Activated CD8-positive, alpha-beta memory T cell treated with anti-CD3 and anti-CD28 coated beads, Interleukin-2, amount 50 U/mL, for 1 hour (primary cell): ENCODE data around the gene PACSIN2.
"Not testable (repeated sequence)": the region's sequence is repeated elsewhere in the genome, so short reads cannot be mapped to it uniquely, and the experiment has no call there.

Source experiments
- DNase-seq: peaks from one replicate; pipeline ENCODE4 v3.0.0-alpha.2; 2020; ENCODE audit errors: extremely low read depth

PACSIN2 gene

GRCh38 chr22:42926104-42926503 is 88.8 kb downstream of the PACSIN2 start:
- DNase-seq: no peak

DNA sequence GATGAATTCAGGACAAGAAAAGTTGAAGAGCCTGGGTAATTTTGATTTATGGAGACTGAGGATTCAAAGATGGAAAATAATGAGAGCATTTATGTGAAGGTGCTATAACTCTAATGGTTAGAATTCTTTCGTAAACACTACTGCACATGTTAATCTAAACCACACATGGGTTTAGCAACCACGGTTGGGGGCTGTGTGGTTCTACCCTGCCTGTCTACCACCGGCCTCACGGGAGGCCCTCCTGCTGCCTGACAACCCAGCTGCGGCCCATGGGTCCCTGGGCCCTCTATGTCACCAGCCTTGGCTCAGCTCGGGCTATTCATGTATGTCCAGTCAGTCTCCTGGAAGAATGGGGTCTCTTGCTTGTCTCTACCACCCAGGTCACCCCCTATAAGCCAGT is 89.4 kb downstream of the PACSIN2 start:
- no peak for DNase-seq

DNA sequence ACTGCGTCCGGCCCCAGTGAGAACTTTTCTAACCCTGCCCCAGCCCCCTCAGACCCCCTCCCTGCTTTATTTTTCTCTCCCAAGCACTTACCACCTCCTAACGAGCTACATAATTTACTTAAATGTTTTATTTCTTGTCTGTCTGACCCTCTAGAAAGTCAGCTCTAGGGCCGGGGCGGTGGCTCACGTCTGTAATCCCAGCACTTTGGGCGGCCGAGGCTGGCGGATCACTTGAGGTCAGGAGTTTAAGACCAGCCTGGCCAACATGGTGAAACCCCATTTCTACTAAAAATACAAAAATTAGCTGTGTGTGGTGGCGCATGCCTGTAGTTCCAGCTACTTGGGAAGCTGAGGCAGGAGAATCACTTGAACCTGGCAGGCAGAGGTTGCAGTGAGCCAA is 89.9 kb downstream of the PACSIN2 start:
- DNase-seq: not testable (repeated sequence)

- no peak for DNase-seq
These were observed 90.5 kb downstream of the PACSIN2 start for GRCh38 chr22:42924436-42924835.

DNA sequence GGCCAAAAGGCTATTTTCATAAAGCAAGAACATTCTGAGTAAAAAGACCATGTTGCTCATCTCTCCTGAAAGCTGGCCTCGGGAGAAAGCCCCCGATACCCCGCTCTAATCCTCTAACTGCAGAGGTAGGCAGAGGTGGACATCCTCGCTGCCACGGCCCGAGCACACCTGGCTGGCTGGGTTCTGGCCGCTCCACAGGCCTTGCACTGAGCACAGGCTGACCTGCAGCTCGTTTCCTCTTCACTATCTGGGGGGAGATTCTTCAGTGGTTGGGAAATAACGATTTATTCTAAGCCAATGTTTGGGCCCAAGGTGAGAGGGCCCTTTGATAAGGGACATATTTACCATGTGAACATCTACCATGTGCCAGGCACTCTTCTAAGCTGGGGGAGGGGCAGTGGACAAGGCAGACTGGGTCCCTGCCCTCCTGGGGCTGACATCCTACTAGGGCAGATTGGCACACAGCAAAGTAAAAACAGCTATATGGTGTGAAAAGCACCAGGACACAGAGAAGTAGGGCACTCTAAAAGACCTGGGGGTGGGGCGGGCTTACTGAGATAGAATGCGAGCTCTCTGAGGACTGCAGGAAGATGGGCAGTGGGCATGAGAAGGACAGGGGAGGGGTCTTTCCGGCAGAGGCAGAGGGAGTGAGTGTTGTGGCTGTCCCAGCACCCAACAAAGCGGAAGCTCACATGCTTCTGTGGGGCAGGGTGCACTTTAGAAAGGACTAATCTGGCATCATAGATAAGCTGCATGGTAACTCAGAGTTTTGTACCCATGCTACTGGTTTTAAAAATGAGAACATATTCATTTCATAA is 92.4 kb downstream of the PACSIN2 start:
- DNase-seq: no peak

- no peak for DNase-seq
These were observed 94.7 kb downstream of the PACSIN2 start for GRCh38 chr22:42920101-42920820.

DNA sequence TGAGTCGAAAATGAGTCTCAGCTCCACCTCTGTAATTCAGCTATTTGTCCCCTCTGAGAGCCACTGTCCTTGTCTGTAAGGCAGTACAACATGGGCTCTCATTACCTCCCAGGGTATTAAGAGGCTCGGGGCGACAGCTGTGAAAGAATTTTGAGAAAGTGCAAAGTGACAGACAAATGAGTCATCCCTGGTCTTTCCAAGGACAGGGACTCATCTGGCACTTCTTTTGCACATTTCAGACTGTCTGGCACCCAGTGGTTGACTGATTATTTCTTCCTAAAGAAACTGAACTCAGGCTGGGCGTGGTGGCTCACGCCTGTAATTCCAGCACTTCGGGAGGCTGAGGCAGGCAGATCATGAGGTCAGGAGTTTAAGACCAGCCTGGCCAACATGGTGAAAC is 95.8 kb downstream of the PACSIN2 start:
- no peak for DNase-seq

DNA sequence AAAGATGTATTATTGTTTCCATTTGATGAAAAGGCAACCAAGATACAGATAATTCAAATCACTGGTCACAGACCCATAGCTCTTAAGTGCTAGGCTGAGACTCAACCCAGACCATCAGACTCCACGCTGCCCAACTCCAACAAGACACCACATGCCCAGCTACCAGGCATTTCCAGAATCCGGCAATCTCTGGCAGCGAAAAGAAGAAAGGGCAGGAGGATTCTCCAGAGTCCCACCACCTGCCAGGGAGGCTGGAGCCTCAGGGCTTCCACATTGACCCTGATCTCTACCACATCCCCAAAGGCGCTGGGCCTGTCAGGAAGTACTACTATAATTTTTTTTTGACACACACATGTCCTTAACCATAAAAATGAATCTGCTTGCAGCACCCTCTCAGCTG is 96.4 kb downstream of the PACSIN2 start:
- DNase-seq: no peak

DNA sequence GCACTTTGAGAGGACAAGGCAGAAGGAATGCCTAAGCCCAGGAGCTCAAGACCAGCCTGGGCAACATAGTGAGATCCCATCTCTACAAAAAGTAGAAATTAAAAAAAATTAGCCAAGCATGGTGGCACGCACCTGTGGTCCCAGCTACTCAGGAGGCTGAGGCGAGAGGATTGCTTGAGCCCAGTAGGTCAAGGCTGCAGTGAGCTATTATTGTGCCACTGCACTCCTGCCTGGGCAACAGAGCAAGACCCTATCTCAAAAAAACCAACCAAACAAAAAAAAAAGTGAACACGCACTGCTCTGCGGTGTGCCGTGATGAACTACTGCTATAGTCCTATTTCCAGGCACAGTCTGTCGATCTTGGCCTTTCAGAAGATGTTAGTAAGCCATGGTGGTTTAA is 97.6 kb downstream of the PACSIN2 start:
- not testable (repeated sequence) for DNase-seq

DNA sequence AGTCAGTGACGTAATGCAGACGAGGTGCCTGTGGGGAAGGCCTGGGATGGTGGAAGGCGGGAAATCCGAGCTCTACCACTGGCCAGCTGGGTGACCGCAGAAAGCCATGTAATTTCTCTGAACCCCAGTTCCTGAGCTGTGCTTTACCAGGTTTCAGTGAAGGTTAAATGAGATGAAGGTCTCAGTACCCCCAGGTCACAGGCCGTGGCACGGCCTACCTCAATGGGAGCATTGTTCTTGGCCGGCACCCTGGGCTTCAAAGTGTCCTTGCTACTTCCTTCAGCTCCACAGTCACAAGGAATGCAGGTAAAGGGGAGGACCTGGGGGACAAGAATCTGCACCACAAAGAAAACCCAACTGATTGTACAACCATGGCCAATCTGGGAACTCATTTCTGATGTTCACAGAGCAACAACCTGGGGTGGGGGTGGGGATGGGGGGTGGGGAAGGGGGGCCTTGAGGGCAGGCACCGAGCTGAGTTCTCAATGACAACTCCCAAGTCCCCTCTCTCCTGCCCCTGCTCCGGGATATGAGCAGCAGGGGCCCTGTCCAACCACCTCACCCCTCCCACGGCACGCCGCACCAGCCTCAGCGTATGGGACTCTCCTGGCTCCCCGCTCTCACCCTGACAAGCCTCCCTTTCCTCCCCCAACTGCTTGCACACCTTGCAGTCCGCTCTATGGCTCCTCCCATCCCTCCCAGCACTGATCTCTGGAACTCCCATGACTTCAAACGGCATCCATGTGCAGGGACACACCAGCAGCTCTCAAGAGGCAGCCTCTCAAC is 98.8 kb downstream of the PACSIN2 start:
- DNase-seq: no peak

- no peak for DNase-seq
These were observed 100.4 kb downstream of the PACSIN2 start for GRCh38 chr22:42914511-42915076.

GRCh38 chr22:42913874-42914510 is 101.0 kb downstream of the PACSIN2 start:
- no peak for DNase-seq

DNA sequence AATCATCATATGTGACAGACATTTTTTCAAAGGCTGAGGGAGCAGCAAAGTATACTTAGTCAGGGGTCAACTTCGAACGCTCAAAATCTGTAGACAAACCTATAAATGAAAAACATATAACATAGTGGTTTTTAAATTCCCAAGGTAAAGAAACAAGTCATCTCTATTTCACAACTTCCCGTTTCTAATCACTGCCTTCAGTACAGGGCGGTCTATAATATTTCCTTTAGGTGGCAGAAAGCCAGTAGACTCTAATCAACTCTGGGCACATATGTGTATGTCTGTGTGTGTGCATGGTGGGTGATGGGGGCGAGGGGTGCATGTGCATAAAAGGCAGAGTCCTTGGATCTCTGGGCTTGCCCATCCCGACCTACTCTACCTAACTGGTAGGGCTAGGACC is 102.9 kb downstream of the PACSIN2 start:
- DNase-seq: no peak

DNA sequence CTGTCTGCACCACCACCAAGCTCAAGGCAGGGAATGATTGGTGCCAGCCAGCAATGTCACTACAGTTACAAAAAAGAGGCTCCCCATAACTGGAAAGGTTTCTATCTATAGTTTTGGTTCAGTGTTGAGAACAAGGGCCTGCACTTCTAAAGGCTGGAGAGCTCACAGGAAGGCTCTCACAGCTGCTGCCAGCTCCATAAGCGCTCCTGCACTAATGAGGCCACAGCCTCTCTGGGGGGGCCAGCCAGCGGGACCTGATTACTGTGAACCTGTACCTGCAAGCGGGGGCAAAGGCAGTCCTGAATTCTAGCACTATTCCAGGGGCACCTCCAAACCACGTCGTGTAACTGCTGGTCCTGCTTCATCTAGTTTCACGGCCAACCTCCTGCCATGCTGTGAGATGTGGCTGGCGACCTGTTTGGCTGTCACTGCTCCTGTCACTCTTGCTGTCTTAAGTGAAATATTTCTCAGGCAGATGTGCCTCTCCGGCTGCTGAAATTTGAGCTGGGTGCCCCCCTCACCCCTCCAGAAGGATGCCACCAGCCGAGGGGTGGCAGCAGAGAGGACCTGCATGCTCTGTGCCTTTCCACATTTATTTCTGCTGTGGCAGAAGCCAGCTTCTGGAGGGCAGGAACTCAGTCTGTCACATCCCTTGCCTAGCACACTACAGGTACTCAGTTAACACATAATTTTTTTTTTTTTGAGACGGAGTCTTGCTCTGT is 104.6 kb downstream of the PACSIN2 start:
- DNase-seq: no peak

- DNase-seq: no peak
These were observed 105.4 kb downstream of the PACSIN2 start for GRCh38 chr22:42909363-42910058.

GRCh38 chr22:42908374-42908746 is 106.6 kb downstream of the PACSIN2 start:
- DNase-seq: no peak

- no peak for DNase-seq
These were observed 107.3 kb downstream of the PACSIN2 start for GRCh38 chr22:42907404-42908373.

DNA sequence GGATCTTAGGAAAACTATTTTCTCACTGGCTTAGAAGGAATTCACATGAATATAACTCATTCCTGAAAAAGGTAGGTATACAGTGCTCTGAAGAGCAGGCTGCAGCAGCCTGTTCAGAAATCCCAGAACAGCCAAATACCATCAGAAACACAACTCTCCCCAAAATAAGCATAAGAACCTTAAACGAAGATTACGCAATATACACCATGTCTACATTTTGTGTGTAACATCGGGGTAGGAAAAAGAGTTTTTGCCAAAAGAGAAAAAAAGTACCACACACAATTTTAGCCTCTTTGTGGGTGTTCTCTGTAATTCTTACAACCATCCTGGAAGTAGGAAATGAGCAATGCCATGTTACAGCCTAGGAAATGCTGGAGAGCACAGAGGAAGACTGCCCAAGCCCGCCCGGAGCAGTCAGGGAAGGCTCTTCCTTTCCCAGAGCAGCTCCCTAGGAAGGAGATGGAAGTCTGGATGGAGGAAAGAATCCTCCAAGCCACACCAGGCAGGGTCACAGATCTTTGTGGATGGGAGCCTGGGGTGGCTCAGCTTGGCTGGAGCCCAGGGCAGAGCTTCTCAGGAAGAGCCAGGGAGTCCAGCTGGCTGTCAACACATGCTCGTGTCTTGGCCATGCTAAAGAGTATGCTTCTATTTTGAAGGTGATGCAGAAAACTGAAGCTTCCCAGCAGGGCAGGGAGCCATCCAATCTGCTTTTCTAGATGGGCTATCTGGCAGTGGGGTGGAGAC is 108.2 kb downstream of the PACSIN2 start:
- no peak for DNase-seq
